Esophagus (tissue), 2 donors: ENCODE data around the gene SLC16A7. TPM values are rescaled to one million over a fixed set of nuclear protein-coding genes. Genes with fewer than 3 reads are reported as not detected.

Source experiments
- H3K27ac ChIP-seq, 2 donors: one replicate each; pipeline ENCODE4 v1.5.1; 2013; ENCODE audit warnings: low read depth in 2 of 2, mild to moderate bottlenecking in 2 of 2, inconsistent platforms in 1 of 2, low read length in 1 of 2, moderate library complexity in 1 of 2
- H3K27me3 ChIP-seq, 2 donors: one replicate each; pipeline ENCODE4 v1.6.1; 2013; ENCODE audit warnings: low read length in 2 of 2, control low read depth in 1 of 2, mild to moderate bottlenecking in 1 of 2; ENCODE audit not compliant: insufficient read depth in 2 of 2, control insufficient read depth in 1 of 2
- H3K36me3 ChIP-seq, 2 donors: one replicate each; pipeline ENCODE4 v1.6.1; 2013; ENCODE audit warnings: low read length in 1 of 2; ENCODE audit not compliant: control insufficient read depth in 2 of 2, insufficient read depth in 2 of 2
- H3K4me1 ChIP-seq, 2 donors: one replicate each; pipeline ENCODE4 v1.6.1; 2013; ENCODE audit warnings: low read length in 1 of 2; ENCODE audit not compliant: control insufficient read depth in 2 of 2, insufficient read depth in 2 of 2
- H3K4me3 ChIP-seq, 2 donors: one replicate each; pipeline ENCODE4 v1.5.1; 2013; ENCODE audit warnings: low read length in 2 of 2, mild to moderate bottlenecking in 2 of 2, low read depth in 1 of 2, moderate library complexity in 1 of 2
- H3K9me3 ChIP-seq, 2 donors: one replicate each; pipeline ENCODE4 v1.6.1; 2013; ENCODE audit warnings: mild to moderate bottlenecking in 2 of 2, low read depth in 1 of 2, low read length in 1 of 2, moderate library complexity in 1 of 2; ENCODE audit not compliant: control insufficient read depth in 2 of 2, insufficient read depth in 1 of 2
- WGBS, 2 donors: extraction: QIAGEN DNeasy Blood & Tissue Kit; methylation state at CpG; one replicate each; pipeline ENCODE4 v1.1.7; 2013; 5-methylcytosine and 5-hydroxymethylcytosine counted together
- polyA plus RNA-seq, 2 donors: library from polyadenylated mRNA; stranded (reverse); fragments of 200-250 nt; gene quantifications; one replicate each; pipeline ENCODE4 v1.2.3, GENCODE V29; 2013
- donor health status: healthy with polysubstance abuse.
- donor health status: Bipolar disorder and iron deficiency.

The SLC16A7 gene
- polyA plus RNA-seq, 2 donors = 3.8 to 6.9 TPM

DNA sequence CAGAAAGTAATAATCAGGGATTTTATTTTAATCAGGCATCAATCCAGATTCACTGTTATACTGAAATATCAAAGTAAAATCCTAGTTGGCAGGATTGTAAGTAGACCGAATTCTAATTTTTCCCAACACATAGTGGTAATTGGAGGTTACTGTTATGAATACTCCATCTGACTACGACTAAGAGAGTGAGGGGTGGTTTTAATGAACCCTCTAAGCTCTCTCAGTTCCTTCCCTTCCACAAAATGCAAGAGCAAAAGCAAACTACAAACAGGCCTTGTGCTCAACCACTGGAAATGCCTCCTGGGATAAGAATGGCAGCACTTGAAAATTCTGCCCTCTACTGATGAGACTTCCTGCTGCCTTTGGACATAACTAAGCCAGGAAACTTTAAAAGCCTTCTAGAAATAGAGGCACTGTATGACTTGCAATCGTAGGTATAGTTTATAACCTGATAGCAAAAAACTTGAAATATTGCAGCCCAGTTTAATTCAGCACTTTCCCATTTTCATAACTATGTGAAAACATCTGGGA, 184.8 kb downstream of the SLC16A7 start:
- no peaks in the 10 kb centered on the region for H3K36me3 ChIP-seq
- no peaks in the 10 kb centered on the region for H3K4me1 ChIP-seq
- H3K27ac ChIP-seq = no peak overlapping the region
- H3K9me3 ChIP-seq = no peaks in the 10 kb centered on the region
- WGBS, 2 donors = 64 to 82% methylated on average over 3 of the region's 3 CpGs
- no peak overlapping the region for H3K4me3 ChIP-seq
- no peaks in the 10 kb centered on the region for H3K27me3 ChIP-seq

DNA sequence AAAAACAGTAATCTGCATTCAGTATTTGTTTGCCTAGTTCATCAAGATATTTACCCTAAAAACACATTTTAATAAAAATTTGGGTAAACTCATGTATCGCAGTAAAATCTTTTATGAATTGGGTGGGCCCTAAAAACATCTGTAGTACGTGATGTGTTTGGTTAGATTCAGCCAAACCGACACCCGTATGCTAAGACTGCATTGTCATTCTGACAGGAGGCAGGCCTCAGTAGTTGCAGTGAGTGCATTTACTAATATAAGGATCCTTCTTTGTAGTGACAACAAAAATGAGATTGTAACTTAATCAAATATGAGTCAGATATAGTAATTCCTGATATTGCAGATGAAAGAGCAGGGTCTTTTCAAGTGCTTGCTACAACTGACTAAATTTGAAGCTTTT, 191.8 kb downstream of the SLC16A7 start:
- Histone ChIP-seq H3K9me3 (peaks cover 0 to 3% of the 10 kb centered on the region in 2 donors), H3K27me3 (no peaks in the 10 kb centered on the region), H3K4me1 (no peaks in the 10 kb centered on the region), H3K4me3 (no peak overlapping the region), H3K27ac (no peak overlapping the region), H3K36me3 (peaks cover 0 to 1% of the 10 kb centered on the region in 2 donors)
- WGBS, 2 donors = 63 to 70% methylated on average over 4 of the region's 4 CpGs

DNA sequence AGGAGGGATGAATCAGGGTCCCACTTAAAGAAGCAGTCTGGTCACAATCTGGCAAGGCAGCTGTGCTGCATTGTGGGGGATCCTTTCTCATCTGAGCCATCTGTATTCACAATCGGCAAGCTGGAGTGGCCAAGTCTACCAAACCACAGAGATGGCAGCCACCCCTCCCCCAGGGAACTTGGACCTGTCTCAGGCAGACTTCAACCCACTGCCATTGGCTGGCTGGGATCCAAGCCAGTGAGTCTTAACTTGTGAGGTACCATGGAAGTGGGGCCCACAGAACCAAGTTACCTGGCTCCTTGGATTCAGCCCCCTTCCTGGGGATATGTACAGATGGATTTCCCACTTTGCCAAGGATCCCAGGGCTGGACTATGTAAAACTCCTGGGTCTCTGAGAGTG, 196.8 kb downstream of the SLC16A7 start:
- Histone ChIP-seq H3K36me3 (peaks cover 0 to 6% of the 10 kb centered on the region in 2 donors), H3K4me1 (no peaks in the 10 kb centered on the region), H3K27ac (no peak overlapping the region), H3K9me3 (peaks cover 0 to 19% of the 10 kb centered on the region in 2 donors), H3K27me3 (no peaks in the 10 kb centered on the region), H3K4me3 (no peak overlapping the region)
- WGBS, 2 donors = 88 to 100% methylated on average over 1 of the region's 1 CpG

DNA sequence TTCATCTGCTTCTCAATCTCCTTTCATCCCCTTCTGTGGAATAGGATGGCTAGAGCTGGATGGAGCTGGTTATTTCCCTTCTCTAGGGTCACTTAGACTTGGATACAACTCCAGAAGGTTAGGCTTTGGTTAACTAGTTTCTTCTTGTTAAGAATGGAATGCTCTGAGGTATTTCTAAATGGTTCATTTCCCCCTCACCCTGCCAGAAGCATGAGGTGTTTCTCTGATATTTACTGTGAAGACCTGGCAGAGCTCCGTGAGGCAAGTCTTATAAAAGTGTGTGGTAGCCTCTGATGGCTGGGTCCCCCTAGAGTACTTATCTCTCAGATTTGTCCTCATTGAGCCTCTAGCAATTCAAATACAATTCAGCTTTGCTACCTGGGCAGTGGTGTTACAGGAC, 207.9 kb downstream of the SLC16A7 start:
- no peak overlapping the region for H3K27ac ChIP-seq
- 54 to 64% methylated on average over 1 of the region's 1 CpG for WGBS, 2 donors
- peaks cover 0 to 2% of the 10 kb centered on the region in 2 donors for H3K9me3 ChIP-seq
- no peaks in the 10 kb centered on the region for H3K4me1 ChIP-seq
- H3K27me3 ChIP-seq = no peaks in the 10 kb centered on the region
- no peaks in the 10 kb centered on the region for H3K36me3 ChIP-seq
- peak overlapping the region in 1 of 2 donors; percentile 27 for H3K4me3 ChIP-seq

DNA sequence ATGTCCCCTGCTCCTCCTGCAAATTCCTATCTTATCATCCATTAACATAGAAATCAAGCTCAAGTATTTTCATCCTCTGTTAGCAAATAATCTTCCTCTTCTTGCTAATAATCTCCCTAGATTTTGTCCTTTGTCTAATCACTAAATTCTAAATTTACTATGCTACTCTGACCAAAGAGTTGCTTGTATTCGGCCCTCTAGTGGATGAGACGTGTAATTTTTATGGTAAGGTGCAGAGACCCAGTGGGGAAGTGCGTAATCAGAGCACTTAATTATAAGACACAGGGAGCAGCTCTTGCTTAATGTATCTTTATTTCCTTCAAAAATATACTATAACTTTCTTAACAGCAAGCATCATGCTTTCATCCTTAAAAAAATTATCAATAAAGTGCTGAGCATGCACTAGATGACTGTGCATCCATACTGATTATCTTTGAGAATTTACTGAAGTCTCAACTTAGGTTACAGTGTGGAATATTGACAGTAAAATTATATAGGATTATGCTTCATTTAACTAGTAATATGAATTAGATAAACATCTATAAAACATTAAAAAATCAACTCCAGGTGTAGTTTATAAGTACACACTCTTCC, 212.6 kb downstream of the SLC16A7 start:
- Histone ChIP-seq H3K27ac (no peak overlapping the region), H3K4me1 (no peaks in the 10 kb centered on the region), H3K4me3 (no peak overlapping the region), H3K36me3 (no peaks in the 10 kb centered on the region), H3K9me3 (no peaks in the 10 kb centered on the region), H3K27me3 (no peaks in the 10 kb centered on the region)
- 12 to 13% methylated on average over 3 of the region's 3 CpGs for WGBS, 2 donors

DNA sequence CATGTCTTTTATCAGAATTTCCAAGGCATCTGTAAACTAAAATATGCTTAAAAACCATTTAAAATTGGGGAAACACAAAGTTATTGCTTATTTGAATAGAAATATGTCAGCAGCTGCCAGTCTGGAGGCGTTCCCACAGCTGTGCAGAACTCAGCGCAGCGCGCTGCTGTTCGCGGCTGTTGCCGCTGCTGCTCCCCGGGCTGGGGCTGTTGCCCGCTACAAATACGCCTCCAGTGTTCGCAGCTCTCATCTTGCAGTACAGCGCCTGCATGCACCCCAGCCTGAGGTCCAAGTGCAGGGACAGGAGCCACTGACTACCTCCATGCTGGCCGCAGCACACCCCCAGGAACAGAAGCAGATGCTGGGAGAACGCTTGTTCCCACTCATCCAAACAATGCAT, 216.2 kb downstream of the SLC16A7 start:
- Histone ChIP-seq H3K27me3 (no peaks in the 10 kb centered on the region), H3K4me1 (no peaks in the 10 kb centered on the region), H3K27ac (no peak overlapping the region), H3K4me3 (no peak overlapping the region), H3K9me3 (no peaks in the 10 kb centered on the region), H3K36me3 (no peaks in the 10 kb centered on the region)
- WGBS, 2 donors = 93% methylated on average over 14 of the region's 14 CpGs

DNA sequence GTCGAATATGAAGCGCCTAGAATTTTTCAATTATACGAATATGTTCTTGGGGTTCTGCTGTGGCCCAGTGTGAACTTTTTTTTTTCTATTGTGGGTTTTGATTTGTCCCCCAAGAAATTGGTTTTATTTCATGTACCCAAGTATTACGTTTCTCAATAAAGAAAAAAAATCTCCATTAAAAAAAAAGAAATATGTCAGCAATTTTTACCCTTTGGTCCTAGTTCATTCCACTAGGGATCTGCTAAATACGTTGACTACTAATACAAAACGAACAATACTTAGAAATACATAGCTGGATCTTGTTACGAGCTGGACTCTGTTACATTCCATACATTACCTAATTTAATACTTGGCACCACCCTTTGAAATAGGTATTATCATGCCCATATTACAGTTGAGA, 216.9 kb downstream of the SLC16A7 start:
- Histone ChIP-seq H3K27me3 (no peaks in the 10 kb centered on the region), H3K27ac (no peak overlapping the region), H3K9me3 (no peaks in the 10 kb centered on the region), H3K4me1 (no peaks in the 10 kb centered on the region), H3K36me3 (no peaks in the 10 kb centered on the region), H3K4me3 (no peak overlapping the region)
- WGBS, 2 donors = 92 to 93% methylated on average over 7 of the region's 7 CpGs

DNA sequence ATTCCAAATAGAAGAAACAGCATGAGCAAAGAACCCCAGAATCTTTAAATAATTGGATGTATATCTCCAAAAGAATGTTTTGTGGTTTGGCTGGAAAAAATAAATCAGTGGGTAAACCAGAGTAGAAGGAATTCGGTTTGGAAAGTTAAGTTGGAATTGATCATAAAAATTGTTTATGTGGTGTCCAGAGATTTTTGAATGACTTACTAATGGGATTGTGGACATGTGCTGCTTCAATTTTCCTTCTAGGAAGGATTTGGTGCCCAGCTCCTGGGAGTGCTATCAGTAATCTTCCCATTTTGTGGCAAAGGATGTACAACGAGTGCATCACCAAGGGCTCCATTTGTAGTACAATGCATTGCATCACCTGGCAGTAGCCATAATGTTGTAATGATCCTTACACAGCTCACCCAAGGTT, 224.8 kb downstream of the SLC16A7 start:
- Histone ChIP-seq H3K27ac (no peak overlapping the region), H3K4me1 (no peaks in the 10 kb centered on the region), H3K4me3 (no peak overlapping the region), H3K36me3 (no peaks in the 10 kb centered on the region), H3K27me3 (no peaks in the 10 kb centered on the region), H3K9me3 (no peaks in the 10 kb centered on the region)
- 78% methylated on average over 2 of the region's 2 CpGs for WGBS, 2 donors

DNA sequence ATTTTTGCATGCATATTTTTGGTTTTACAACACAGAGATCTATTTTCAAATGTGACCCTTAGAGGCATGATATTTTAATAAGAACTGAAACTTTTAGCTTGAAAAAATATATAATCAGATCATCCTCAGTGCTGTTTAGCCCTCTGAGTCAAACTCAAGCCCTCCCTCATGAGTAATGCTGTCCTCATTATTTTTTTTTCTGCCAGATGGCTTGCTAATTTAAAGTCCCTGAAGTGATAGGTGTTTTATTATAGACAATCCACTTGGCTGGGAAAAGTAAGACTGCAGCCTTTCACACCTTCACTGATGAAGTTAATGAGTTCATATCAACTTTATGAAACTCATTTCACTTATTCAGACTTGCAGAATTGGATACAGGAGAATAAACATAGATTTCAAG, 227.7 kb downstream of the SLC16A7 start:
- Histone ChIP-seq H3K27me3 (no peaks in the 10 kb centered on the region), H3K27ac (no peak overlapping the region), H3K9me3 (no peaks in the 10 kb centered on the region), H3K4me1 (no peaks in the 10 kb centered on the region), H3K4me3 (no peak overlapping the region), H3K36me3 (no peaks in the 10 kb centered on the region)

DNA sequence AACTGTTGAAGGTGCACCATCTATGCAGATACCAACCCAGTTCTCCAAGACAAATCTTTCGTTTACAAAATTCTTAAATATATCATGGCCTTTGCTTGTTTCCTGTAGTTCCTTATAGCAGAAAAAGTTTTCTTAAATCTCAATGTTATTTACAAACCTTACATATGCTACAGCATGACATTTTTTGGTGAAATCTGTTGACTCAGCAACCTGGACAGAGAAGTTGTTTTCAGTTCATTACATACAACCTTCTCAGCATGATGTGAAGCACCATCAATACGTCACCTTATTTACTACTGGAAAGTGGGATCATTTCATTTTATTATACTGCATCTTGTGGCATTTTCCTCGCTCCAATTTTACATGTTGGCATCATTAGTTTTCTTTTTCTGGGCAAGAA, 231.9 kb downstream of the SLC16A7 start:
- H3K4me3 ChIP-seq = no peak overlapping the region
- H3K27ac ChIP-seq = no peak overlapping the region
- H3K9me3 ChIP-seq = no peaks in the 10 kb centered on the region
- no peaks in the 10 kb centered on the region for H3K36me3 ChIP-seq
- no peaks in the 10 kb centered on the region for H3K27me3 ChIP-seq
- 89% methylated on average over 3 of the region's 3 CpGs for WGBS, 2 donors
- H3K4me1 ChIP-seq = no peaks in the 10 kb centered on the region
